GM12891 (cell line): Measurements from ENCODE around the gene SCUBE1.

ENCODE experiments used
- DNase-seq: peaks from one replicate; pipeline ENCODE4 v3.0.0; 2011; ENCODE audit warnings: low spot score; ENCODE audit not compliant: insufficient read length
- FAIRE-seq: peaks from 2 replicates; lab custom pipeline; 2011; peaks lifted over from hg19 to GRCh38; lab: Jason Lieb, UNC
- PAX5 ChIP-seq: IDR thresholded peaks from 2 replicates; pipeline ENCODE4 v1.6.1; 2011; ENCODE audit warnings: low read length, moderate library complexity, mild to moderate bottlenecking; ENCODE audit not compliant: insufficient read depth, severe bottlenecking
- POLR2A ChIP-seq: IDR thresholded peaks from 2 replicates; pipeline ENCODE4 v1.6.1; 2011; ENCODE audit warnings: low read depth, low read length, control low read depth
- POLR2AphosphoS5 ChIP-seq: IDR thresholded peaks from 2 replicates; pipeline ENCODE4 v1.6.1; 2011; ENCODE audit warnings: low read depth, low read length, control low read depth
- POU2F2 ChIP-seq: IDR thresholded peaks from 2 replicates; pipeline ENCODE4 v1.6.1; 2011; ENCODE audit warnings: low read depth, mild to moderate bottlenecking, control low read depth, low read length, moderate library complexity
- SPI1 ChIP-seq: IDR thresholded peaks from 2 replicates; pipeline ENCODE4 v1.6.1; 2011; ENCODE audit warnings: low read depth, low read length, control low read depth
- TAF1 ChIP-seq: IDR thresholded peaks from 2 replicates; pipeline ENCODE4 v1.6.1; 2011; ENCODE audit warnings: low read depth, low read length, control low read depth

The SCUBE1 gene

GRCh38 chr22:43177479-43177878 lies 165.7 kb downstream of the SCUBE1 start:
- FAIRE-seq (no peak), DNase-seq (no peak)
- no peak for TF ChIP-seq POU2F2
- no peak for TF ChIP-seq POLR2A
- no peak for TF ChIP-seq TAF1
- TF ChIP-seq POLR2AphosphoS5 = no peak
- no peak for TF ChIP-seq PAX5
- no peak for TF ChIP-seq SPI1

GRCh38 chr22:43176090-43176489 lies 167.1 kb downstream of the SCUBE1 start:
- no peak for FAIRE-seq

DNA sequence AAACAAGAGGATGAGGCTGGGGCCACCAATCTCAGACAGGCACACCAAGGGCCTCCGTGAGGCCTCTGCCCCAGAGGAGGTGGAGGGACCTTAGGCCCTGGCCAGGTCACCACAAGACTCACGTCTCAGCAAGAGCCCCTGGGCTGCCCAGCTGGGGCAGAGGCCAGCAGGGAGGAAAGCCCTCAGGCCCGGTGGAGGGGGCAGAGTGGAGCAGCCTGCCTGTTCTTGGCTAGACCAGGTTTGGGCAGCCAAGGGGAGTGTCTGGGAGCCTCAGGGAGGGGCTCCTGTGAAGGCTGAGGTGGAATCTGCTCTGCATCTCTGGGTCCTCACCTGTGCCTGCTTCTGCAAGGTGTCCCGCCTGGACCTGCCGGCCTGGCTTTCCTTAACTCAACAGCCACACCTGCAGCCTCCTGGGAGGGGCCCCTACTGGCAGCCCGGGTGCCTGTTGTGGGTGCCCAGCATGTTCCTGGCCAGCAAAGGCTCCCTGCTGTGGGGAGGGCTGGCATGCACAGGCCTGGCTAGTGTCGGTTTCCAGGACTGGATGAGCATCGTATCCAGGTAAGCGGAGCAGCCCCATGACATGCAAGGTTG lies 168.1 kb downstream of the SCUBE1 start:
- TF ChIP-seq TAF1 (no peak), PAX5 (no peak), POLR2A (no peak), SPI1 (no peak), POU2F2 (no peak), POLR2AphosphoS5 (no peak)
- FAIRE-seq (no peak), DNase-seq (no peak)

More at GRCh38 chr22:43176090-43176489, 167.1 kb downstream of the SCUBE1 start:
- DNase-seq = no peak
- TF ChIP-seq PAX5 (no peak), POLR2A (no peak), POU2F2 (no peak), SPI1 (no peak)

GRCh38 chr22:43173976-43174720 lies 169.0 kb downstream of the SCUBE1 start:
- FAIRE-seq (no peak), DNase-seq (no peak)
- TF ChIP-seq TAF1 (no peak), POU2F2 (no peak), PAX5 (no peak), POLR2A (no peak), SPI1 (no peak), POLR2AphosphoS5 (no peak)

- TF ChIP-seq SPI1 (no peak), POLR2AphosphoS5 (no peak)
- DNase-seq (no peak), FAIRE-seq (no peak)
Measured at GRCh38 chr22:43173566-43173965, 169.6 kb downstream of the SCUBE1 start.

- DNase-seq (no peak), FAIRE-seq (no peak)
- TF ChIP-seq PAX5 (no peak), POLR2AphosphoS5 (no peak), POLR2A (no peak), POU2F2 (no peak), SPI1 (no peak)
Measured at GRCh38 chr22:43172191-43172590, 171.0 kb downstream of the SCUBE1 start.

DNA sequence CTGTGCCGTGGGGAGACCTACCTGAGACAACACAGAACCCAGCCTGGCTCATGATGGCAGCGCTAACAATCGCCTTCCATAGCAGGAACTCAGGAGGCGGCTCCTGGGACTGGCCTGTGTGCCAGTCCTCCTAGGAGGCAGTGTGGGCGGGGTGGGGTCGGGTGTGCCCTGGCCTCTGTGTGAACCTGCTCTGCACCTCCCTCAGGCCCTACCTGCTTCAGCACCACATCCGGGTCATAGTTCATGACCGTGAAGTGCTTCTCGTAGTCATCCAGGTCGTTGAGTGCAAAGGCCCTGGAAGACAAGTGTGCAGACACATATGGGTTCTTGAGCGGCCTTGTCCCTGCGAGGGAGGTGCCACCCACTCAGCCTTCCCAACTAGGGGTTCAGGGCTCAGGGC lies 171.6 kb downstream of the SCUBE1 start:
- TF ChIP-seq POU2F2 = no peak
- no peak for TF ChIP-seq PAX5
- TF ChIP-seq TAF1 = no peak
- no peak for TF ChIP-seq POLR2AphosphoS5
- no peak for TF ChIP-seq POLR2A
- no peak for TF ChIP-seq SPI1
- FAIRE-seq (no peak), DNase-seq (no peak)

- FAIRE-seq = no peak
- no peak for TF ChIP-seq SPI1
- TF ChIP-seq POLR2AphosphoS5 = no peak
- TF ChIP-seq POU2F2 = no peak
- TF ChIP-seq POLR2A = no peak
- no peak for TF ChIP-seq PAX5
- TF ChIP-seq TAF1 = no peak
- no peak for DNase-seq
Measured at GRCh38 chr22:43171019-43171491, 172.1 kb downstream of the SCUBE1 start.

DNA sequence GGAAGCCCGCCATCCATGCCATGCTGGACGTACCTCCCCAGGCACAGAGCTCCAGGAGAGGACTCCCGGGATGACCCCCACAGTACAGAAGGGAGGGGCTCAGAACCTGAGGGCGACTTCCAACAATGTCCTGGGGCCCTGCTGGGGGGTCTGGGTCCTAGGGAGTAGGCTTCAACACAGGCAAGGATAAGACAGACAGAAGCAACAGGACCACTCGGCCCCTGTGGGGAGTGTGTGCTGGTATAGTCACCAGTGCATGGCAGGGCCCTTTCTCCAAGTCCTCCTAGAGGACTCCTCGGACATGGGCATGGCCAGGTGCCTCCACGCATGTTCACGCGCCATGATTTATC lies 173.1 kb downstream of the SCUBE1 start:
- FAIRE-seq (no peak), DNase-seq (no peak)
- TF ChIP-seq POLR2A = no peak
- no peak for TF ChIP-seq SPI1
- no peak for TF ChIP-seq TAF1
- TF ChIP-seq PAX5 = no peak
- no peak for TF ChIP-seq POLR2AphosphoS5
- no peak for TF ChIP-seq POU2F2
